ENCODE results near the gene NEK8. TPM values are rescaled to one million over a fixed set of nuclear protein-coding genes. Genes with fewer than 3 reads are reported as not detected.

Gene NEK8
- total RNA-seq, 1 experiment from 2014 or later = 8.6 TPM

DNA sequence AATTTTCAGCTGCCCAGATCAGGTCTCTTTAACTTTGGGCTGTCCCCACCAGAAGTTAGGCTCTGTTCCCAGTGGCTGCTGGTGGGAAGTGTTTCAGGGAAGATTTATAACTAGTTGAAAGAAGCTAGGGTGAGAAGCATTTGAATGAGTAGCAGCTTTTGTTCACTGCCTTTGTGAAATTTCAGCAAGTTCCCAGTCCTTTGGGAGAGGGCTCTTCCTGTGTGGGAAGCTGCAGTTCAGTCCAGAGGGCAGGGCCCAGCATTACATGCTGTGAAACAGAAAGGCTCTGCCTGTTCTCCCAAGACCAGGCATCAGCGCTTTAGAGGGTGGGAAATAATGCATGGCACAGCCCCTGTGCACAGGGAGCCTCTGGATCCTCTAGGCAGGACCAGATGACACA is 34.7 kb upstream of the NEK8 start:
- no peaks in the 10 kb centered on the region for H3K27me3 Mint-ChIP-seq (ENCODE audit: insufficient read depth, unreplicated experiment)
- H3K4me1 Mint-ChIP-seq (ENCODE audit: insufficient read depth, unreplicated experiment) = no peaks in the 10 kb centered on the region
- no TSS peak for BruUV-seq (replicated peaks)
- no peaks in the 10 kb centered on the region for H3K9me3 Mint-ChIP-seq (ENCODE audit: unreplicated experiment)
- no peak overlapping the region for H3K4me3 Mint-ChIP-seq (ENCODE audit: unreplicated experiment)
- TF ChIP-seq CTCF (IDR thresholded peaks at IDR 0.05; ENCODE audit: unreplicated experiment) = no peak
- intact Hi-C loops (cut with micrococcal nuclease) = no loop called here
- ChIA-PET POLR2A (interaction anchor here (0.6 to 1.7 kb wide), 3 partner anchors 9 to 307 kb away, joined by 3 to 6 read pairs (median 3); no protein-coding TSS in a partner anchor), CTCF (no interaction called here)
- H3K27ac Mint-ChIP-seq (ENCODE audit: low read depth, unreplicated experiment) = no peak overlapping the region
- DNase-seq (ENCODE audit: unreplicated experiment) = no peak
- peaks cover 96% of the 10 kb centered on the region for H3K36me3 Mint-ChIP-seq (ENCODE audit: insufficient read depth, unreplicated experiment)

- H3K9me3 Mint-ChIP-seq (ENCODE audit: unreplicated experiment) = no peaks in the 10 kb centered on the region
- H3K4me1 Mint-ChIP-seq (ENCODE audit: insufficient read depth, unreplicated experiment) = no peaks in the 10 kb centered on the region
- ChIA-PET CTCF (no interaction called here), POLR2A (interaction anchor here (1.3 kb wide), 1 partner anchor 27 kb away, joined by 3 read pairs; no protein-coding TSS in a partner anchor)
- H3K4me3 Mint-ChIP-seq (ENCODE audit: unreplicated experiment) = no peak overlapping the region
- intact Hi-C loops (cut with micrococcal nuclease) = no loop called here
- H3K27me3 Mint-ChIP-seq (ENCODE audit: insufficient read depth, unreplicated experiment) = no peaks in the 10 kb centered on the region
- no TSS peak for BruUV-seq (replicated peaks)
- H3K36me3 Mint-ChIP-seq (ENCODE audit: insufficient read depth, unreplicated experiment) = peaks cover 90% of the 10 kb centered on the region
- no peak for TF ChIP-seq CTCF (IDR thresholded peaks at IDR 0.05; ENCODE audit: unreplicated experiment)
- no peak for DNase-seq (ENCODE audit: unreplicated experiment)
- no peak overlapping the region for H3K27ac Mint-ChIP-seq (ENCODE audit: low read depth, unreplicated experiment)
Observed at GRCh38 chr17:28698253-28698941, 30.2 kb upstream of the NEK8 start.

DNA sequence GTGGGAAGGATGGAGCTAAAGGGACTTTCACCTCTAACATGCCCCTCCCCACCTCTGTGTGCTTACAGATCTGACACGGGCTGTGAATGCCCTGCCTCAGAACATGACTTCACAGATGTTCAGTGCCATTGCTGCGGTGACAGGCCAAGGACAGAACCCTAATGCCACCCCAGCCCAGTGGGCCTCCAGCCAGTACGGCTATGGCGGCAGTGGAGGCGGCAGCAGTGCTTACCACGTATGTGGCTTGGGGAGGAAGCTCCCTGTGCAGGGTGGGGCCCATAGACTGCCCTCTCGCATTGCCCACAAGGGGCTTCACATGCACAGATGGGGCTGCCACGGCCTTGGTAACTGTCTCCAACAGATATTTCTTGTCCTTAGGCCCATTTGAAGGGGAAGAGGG is 28.3 kb upstream of the NEK8 start:
- H3K4me1 Mint-ChIP-seq (ENCODE audit: insufficient read depth, unreplicated experiment) = no peaks in the 10 kb centered on the region
- DNase-seq (ENCODE audit: unreplicated experiment) = no peak
- no peaks in the 10 kb centered on the region for H3K27me3 Mint-ChIP-seq (ENCODE audit: insufficient read depth, unreplicated experiment)
- TF ChIP-seq CTCF (IDR thresholded peaks at IDR 0.05; ENCODE audit: unreplicated experiment) = no peak
- H3K9me3 Mint-ChIP-seq (ENCODE audit: unreplicated experiment) = no peaks in the 10 kb centered on the region
- CTCF ChIA-PET = no interaction called here
- no peak overlapping the region for H3K4me3 Mint-ChIP-seq (ENCODE audit: unreplicated experiment)
- no peak overlapping the region for H3K27ac Mint-ChIP-seq (ENCODE audit: low read depth, unreplicated experiment)
- no TSS peak for BruUV-seq (replicated peaks)
- peaks cover 75% of the 10 kb centered on the region for H3K36me3 Mint-ChIP-seq (ENCODE audit: insufficient read depth, unreplicated experiment)
- POLR2A ChIA-PET = no interaction called here
- intact Hi-C loops (cut with micrococcal nuclease) = no loop called here

DNA sequence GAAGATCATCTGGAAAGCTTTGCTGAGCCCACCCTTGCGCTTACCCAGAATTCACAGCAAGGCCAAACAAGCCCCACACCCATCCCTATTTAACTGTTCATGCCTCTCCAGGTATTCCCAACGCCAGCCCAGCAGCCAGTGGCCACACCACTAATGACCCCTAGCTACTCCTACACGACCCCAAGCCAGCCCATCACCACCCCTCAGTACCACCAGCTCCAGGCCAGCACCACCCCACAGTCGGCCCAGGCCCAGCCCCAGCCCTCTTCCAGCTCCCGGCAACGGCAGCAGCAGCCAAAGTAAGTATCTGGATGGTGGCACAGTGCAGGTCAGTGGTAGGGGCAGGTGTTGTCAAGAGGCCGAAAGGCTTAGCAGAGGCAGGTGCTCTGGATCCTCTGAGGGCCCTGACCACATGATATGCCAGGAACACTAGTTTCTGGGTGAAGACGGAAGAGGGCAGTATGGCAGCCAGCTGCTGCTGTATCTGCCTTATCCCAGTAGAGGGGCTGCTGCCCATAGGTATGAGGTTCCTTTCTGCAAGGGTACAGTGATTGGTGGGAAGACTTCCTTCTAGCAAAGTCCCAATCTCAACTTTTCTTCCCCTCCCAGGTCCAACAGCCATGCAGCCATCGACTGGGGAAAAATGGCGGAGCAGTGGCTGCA is 27.6 kb upstream of the NEK8 start:
- no TSS peak for BruUV-seq (replicated peaks)
- intact Hi-C loops (cut with micrococcal nuclease) = no loop called here
- H3K4me3 Mint-ChIP-seq (ENCODE audit: unreplicated experiment) = no peak overlapping the region
- no peak for DNase-seq (ENCODE audit: unreplicated experiment)
- POLR2A ChIA-PET = no interaction called here
- CTCF ChIA-PET = no interaction called here
- TF ChIP-seq CTCF (IDR thresholded peaks at IDR 0.05; ENCODE audit: unreplicated experiment) = no peak
- no peaks in the 10 kb centered on the region for H3K9me3 Mint-ChIP-seq (ENCODE audit: unreplicated experiment)
- H3K4me1 Mint-ChIP-seq (ENCODE audit: insufficient read depth, unreplicated experiment) = no peaks in the 10 kb centered on the region
- H3K27ac Mint-ChIP-seq (ENCODE audit: low read depth, unreplicated experiment) = no peak overlapping the region
- peaks cover 68% of the 10 kb centered on the region for H3K36me3 Mint-ChIP-seq (ENCODE audit: insufficient read depth, unreplicated experiment)
- H3K27me3 Mint-ChIP-seq (ENCODE audit: insufficient read depth, unreplicated experiment) = no peaks in the 10 kb centered on the region

Data from MCF 10A (cell line).